Measurements from ENCODE around the gene C19orf25.

Gene C19orf25

DNA sequence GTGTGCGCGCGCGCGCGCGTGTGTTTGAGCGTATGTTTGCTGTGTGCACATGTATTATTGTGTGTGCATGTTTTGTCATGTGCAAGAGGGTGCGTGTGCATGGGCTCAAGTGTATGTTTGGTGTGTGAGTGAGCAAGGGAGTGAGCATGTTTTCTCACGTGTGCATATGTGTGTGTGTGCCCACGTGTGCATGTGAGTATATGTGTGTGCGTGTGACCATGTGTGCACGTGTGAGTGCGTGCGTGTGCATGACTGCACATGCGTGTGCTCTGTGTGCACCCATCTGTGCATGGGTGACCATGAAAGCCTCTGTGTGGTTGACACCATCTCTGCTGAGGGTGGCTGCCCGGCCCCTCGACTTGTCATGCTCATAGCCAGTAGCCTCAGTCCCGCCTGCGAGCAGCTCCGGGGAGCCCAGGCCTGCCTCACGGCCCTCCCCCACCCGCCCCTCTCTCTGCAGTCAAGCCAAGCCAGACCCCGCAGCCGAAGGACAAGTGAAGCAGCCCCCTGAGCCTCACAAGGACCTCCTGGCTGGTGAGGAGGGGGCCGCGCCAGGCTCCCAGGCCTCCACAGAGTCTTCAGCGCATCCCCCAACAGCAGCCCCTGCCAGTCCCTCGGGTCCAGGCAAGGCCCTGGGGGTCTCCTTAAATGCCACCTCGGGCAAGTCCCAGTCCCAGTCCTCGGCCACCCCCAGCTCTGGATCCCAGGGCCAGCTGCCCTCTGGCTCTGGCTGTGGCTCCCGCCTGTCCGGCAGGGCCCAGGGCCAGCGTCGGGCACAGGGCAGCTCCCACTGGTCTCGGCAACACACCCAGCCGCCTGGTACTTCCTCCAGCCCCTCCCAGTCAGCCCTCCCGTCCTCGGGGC lies 17.9 kb upstream of the C19orf25 start:
- DNase-seq (ENCODE audit: low spot score) = no peak

DNA sequence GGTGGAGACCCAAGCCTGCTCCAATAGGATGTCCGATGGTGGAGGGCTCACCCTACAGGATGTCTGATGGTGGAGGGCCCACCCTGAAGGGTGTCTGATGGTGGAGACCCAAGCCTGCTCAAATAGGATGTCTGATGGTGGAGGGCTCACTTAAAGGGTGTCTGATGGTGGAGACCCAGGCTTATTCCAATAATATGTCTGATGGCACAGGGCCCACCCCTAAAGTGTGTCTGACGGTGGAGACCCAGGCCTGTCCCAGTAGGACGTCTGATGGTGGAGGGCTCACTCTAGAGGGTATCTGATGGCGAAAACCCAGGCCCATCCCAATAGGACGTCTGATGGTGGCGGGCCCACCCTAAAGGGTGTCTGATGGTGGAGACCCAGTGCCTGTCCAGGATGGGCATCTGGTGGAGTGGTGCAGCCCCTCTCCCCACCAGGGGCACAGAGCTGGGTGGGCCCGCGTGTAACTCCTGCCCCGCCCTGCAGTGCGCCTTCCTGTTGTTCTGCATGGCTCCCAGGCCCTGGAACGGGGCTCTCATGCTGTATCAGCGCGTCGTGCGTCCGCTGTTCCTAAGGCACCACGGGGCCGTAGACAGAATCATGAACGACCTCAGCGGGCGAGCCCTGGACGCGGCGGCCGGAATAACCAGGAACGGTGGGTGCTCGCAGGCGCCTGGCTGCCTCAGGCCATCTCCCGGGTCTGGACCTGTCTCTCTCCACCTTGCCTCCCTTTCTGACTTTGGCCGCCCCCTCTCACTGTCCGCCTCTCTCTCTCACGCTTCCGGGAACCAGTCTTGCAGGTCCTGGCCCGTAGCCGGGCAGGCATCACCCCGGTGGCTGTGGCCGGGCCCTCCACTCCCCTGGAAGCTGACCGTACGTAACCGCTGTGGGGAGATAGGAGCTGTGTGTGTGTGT lies 17.0 kb upstream of the C19orf25 start:
- no peak for DNase-seq (ENCODE audit: low spot score)

- DNase-seq (ENCODE audit: low spot score) = no peak
Measured at GRCh38 chr19:1495051-1495798, 16.2 kb upstream of the C19orf25 start.

DNA sequence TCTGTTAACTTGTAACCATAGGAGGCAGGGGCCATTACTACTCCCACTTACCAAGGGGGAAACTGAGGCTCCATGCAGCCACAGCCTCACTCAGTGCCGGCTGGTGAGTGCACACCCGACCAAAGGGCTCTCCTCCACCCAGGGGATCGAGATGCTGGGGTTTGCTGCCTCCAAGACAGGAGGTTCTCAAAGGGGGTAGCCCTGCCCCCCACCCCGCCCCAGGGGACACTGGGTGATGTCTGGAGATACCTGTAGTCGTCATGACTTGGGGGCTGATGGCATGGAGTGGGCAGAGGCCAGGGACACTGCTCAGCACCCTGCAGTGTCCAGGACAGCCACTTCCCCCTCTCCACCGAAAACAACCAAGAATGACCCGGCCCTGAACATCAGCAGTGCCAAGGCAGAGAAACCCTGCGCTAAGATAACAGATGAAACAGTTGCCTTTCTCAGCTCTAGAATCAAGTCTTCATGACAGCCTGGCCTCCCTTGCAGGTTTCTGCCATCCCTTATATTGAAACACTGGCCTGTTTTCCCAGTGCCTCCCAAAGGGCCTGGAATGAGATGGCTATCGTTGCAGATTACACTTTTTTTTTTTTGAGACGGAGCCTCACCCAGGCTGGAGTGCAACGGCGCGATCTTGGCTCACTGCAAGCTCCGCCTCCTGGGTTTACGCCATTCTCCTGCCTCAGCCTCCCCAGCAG lies 15.2 kb upstream of the C19orf25 start:
- DNase-seq (ENCODE audit: low spot score) = no peak

DNA sequence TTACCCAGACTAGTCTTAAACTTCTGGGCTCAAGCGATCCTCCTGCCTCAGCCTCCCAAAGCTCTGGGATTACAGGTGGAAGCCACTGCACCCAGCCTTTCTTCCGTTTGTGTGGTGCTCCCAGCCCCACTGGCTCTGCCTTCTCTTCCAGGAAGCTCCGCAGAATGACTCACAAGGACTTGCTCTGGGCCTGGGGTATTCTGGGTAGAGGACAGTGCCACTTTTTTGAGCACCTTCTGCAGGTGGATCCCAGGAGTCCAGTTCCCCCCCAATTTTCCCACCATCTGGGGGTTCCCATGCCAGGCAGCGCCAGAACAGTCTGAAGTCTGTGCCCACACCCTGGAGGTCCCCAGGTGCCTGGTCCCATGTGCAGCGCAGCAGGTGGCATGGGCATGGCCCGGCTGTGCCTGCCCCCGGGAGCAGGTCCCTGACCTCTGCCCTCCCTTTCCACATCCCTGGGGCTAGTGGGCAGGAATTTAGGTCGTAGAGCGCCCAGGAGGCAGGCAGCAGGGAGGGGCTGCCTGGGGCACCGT lies 13.5 kb upstream of the C19orf25 start:
- DNase-seq (ENCODE audit: low spot score) = no peak

- no peak for DNase-seq (ENCODE audit: low spot score)
Measured at GRCh38 chr19:1491849-1492170, 12.8 kb upstream of the C19orf25 start.

GRCh38 chr19:1491114-1491848 lies 12.3 kb upstream of the C19orf25 start, which contains the start of gene REEP6:
Gene REEP6, plus strand, starts transcription at chr19:1491181. Its CDS starts 89 bp downstream, at chr19:1491270.
- no peak for DNase-seq (ENCODE audit: low spot score)

DNA sequence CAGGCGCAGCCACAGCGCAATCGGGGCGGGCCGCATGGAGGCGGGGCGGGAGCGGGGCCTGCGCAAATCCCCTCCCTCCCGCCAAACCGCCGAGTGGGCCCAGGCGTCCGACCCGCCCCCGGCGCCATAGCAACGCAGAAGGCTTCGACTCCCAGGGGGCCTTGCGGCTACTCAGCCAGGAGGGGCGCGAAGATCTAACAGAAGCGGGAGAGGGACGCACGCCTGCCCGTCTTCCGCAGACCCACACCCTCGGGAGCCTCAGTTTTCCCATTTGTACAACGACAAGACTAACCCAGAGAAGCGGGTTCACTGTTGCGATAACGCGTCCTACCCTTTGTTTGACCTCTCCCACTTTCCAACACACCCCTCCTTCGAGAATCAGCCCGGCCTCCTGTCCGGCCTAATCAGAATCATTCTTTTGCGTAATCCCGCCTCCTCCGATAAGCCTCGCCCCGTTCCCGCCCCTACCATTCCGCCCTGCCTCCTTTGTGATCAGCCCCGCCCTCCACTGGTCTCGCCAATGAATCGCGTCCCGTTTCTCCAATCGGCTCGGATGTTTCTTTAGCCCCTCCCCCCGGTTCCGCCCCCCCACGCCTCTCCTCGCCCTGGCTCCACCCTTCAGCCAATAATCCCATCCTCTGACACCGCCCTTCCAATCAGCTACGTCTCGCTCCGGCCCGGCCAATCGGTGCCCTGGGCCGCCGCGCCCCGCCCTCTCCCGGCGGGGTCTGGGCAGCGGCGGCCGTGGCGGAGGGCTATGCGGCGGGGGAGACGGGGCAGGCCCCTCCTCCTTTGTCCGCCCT lies 11.5 kb upstream of the C19orf25 start, which contains the start of gene PCSK4:
Gene PCSK4, minus strand, starts transcription at position 40 of the 803 bp plus-strand sequence. Its CDS starts 4 bp downstream, at position 36.
- DNase-seq (ENCODE audit: low spot score) = peak; percentile 97

- DNase-seq (ENCODE audit: low spot score) = no peak
Measured at GRCh38 chr19:1489463-1490310, 10.7 kb upstream of the C19orf25 start.

DNA sequence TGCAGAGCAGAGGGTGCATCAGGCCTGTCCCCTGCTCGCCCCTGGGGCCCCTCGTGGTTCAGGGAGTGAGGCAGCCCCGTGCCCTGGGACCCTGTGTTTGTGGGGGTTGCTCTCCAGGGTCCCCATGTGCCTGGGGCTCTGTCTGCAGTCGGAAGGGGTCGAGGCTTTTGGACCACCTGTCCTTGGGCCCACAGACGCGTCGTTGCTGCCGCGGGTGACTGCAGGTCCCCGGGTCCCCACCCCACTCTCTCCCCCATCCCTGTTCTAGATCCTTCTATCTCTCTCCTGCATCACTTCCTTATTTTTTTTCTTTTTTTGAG lies 9.2 kb upstream of the C19orf25 start:
- no peak for DNase-seq (ENCODE audit: low spot score)

DNA sequence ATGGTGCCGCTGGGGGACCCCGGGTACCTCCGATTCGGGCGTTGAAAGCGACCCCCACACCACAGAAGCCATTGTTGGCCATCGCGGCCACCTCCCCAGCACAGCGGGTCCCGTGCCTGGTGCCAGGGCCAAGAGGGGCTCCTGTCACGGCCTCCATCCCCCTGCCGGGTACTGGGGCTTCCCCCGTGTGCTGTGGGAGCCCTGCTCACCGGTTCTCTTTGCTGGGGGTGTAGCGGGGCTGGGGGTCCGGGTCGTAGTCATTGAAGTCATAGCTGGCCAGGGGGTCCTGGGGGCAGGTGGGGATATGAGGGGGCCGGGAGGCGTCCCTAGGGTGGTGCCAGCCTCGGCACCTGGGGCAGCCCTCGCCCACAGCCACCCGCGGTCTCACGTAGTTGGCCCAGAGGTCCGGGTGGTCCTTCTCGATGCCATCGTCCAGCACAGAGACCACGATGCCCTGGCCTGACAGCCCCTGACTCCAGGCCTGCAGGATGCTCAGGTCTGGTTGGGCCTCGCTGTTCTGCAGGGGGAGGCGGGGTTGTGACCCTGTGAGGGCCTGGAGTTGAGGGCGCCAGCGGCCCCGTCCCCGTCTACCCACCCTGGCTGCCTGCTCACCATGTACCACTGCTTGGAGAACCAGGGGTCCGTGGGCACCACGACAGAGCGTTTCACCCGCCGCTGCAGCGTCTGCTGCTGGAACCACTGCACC lies 8.7 kb upstream of the C19orf25 start:
- no peak for DNase-seq (ENCODE audit: low spot score)

DNA sequence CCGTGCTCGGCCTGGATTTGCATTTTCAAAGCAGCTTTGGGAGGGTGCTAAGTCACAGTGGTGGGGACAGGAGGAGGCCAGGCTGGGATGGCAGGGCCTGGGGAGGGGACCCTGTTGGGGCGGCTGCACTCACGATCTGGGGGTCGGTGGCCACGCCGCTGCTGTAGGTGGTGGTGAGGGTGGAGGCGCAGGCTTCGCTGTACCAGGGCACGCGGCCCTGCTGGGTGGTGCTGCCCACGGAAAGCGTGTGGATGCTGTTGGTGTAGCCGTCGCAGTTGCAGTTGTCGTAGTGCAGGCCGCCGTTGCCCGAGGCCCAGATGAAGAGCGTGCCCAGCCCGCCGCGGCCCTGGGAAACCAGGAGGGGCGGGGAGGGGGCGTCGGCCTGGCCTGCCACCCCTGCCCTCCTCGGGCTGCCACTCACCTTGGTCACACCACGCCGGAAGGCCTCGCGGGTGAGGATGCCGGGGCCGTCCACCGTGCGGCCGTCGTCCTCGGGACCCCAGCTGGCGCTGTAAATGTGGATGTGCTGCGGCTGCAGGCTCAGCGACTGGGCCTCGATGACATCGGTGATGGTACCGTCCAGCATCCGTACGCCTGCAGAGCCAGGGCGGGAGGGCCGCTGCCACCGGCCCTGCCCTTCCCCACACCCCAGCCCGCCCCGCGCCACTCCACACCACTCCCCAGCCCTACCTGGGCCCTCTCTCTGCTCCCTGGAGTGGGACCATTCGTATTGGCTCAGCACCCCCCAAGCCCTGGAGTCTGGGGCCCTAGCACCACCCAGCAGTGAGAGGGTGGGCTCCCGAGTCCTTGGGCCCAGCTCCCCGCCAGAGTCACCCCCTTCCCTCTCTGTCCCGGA lies 7.9 kb upstream of the C19orf25 start:
- no peak for DNase-seq (ENCODE audit: low spot score)

- DNase-seq (ENCODE audit: low spot score) = no peak
Measured at GRCh38 chr19:1483979-1484428, 5.0 kb upstream of the C19orf25 start.

DNA sequence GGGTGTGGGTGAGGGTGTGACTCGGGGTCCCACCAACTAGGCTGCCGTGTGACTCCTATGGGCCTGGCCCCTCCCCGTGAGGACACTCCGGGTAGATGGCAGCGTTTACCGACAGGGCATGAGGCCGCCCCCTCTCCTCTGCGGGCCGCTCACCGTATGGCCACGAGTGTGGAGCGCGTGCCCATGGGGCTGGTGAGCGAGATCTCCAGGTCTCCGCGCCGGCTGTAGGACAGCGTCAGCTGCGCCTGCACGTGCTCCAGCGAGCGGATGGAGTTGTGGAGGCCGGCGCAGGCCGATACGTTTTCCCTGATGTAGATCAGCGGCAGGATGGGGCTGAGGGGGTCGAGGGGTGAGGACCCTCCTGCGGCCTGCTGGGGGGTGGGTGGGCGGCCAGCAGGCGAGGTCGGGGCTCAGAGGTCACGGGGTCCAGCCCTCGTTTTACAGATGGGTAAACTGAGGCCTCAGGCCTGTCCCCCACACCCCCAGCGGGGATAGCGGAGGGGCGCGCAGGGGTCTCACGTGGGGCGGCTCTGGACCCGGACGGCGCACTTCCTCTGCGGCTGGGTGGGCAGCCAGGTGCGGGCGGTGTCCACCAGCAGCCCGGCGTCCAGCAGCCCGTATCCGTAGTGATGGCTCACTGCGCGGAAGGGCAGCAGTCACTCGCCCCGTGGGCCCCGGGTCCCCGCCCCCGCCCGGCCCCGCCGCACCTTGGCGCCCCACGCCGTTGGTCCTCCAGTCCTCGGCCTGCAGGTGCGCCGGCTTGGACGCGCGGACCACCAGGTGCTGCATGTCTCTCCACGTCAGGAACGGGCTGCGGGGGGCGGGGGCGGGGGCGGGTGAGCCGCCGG lies 4.3 kb upstream of the C19orf25 start:
- no peak for DNase-seq (ENCODE audit: low spot score)

DNA sequence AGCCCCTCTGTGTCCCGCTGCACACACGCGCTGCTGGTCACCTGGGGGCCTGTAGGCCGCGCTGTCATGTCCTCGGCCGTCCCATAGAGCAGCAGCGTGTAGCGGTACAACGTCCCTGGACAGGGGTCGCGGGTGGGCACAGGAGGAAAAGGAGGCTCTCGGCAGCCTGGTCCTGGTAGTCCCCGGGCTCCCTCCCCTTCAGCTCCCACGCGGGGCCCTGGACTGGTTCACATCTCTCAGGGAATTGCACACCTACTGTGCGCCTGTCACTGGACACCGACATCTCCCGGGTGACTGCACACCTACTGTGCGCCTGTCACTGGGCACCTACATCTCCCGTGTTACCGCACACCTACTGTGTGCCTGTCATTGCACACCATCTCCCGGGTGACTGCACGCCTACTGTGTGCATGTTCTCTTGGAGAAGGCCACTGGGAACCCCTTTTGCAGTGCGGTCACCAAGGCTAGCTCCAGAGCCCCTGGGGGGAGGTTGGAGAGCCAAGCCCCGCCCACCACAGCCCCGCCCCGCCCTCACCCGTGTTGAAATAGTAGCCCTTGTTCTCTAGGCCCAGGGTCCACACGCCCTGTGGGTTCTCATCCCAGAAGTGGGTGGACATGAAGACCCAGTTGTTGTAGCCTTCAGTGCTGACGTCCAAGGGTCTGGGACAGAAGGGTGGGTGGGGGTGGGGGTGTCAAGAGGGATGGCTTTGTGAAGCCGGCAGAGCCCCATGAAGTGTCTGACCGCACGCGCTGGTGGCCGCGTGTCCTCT lies 3.5 kb upstream of the C19orf25 start:
- DNase-seq (ENCODE audit: low spot score) = no peak
